ENCODE data around the gene TM4SF1.

TM4SF1 gene

GRCh38 chr3:149419816-149420215 lies 42.4 kb upstream of the TM4SF1 start:
- H3K23ac ChIP-seq (ENCODE audit: low read length in 2 of 2): no peak overlapping the region
- DNase-seq: no peak
- no peak overlapping the region for H3K4me2 ChIP-seq (ENCODE audit: low read length, poor library complexity, severe bottlenecking)
- no peaks in the 10 kb centered on the region for H3K79me1 ChIP-seq (replicated peaks; ENCODE audit: low read length, poor library complexity, severe bottlenecking)
- H3K18ac ChIP-seq (ENCODE audit: low read depth in 1 of 2, low read length in 2 of 2): no peak overlapping the region
- H3K4ac ChIP-seq (ENCODE audit: low read depth in 1 of 2, low read length in 2 of 2): no peak overlapping the region
- no peak overlapping the region for H2BK120ac ChIP-seq (ENCODE audit: low read depth, low read length)
- no peak overlapping the region for H3K9ac ChIP-seq (ENCODE audit: low read length)
- no peak overlapping the region for H4K8ac ChIP-seq (ENCODE audit: low read length)
- no peak overlapping the region for H3K27ac ChIP-seq (ENCODE audit: low read length, poor library complexity, severe bottlenecking)
- no peak overlapping the region for H3K4me3 ChIP-seq (ENCODE audit: insufficient read depth in 1 of 2, low read depth in 1 of 2, low read length in 2 of 2)
- no peak overlapping the region for H2AK5ac ChIP-seq (ENCODE audit: low read length, severe bottlenecking)
- no peak overlapping the region for H2BK5ac ChIP-seq (ENCODE audit: low read depth, low read length, poor library complexity, severe bottlenecking)
- no peak overlapping the region for H2AFZ ChIP-seq (ENCODE audit: low read depth, low read length)
- H3K9me3 ChIP-seq (ENCODE audit: control insufficient read depth, low read length): no peaks in the 10 kb centered on the region
- H2BK15ac ChIP-seq (ENCODE audit: low read depth, poor library complexity, severe bottlenecking): no peak overlapping the region
- H3K4me1 ChIP-seq (ENCODE audit: control insufficient read depth, insufficient read depth, low read depth, low read length): no peaks in the 10 kb centered on the region
- no peak overlapping the region for H3K14ac ChIP-seq (ENCODE audit: low read length in 2 of 2)
- no peak overlapping the region for H2BK12ac ChIP-seq (ENCODE audit: low read length in 2 of 2)
- no peaks in the 10 kb centered on the region for H3K27me3 ChIP-seq (ENCODE audit: control insufficient read depth in 1 of 2, insufficient read depth in 1 of 2, low read length in 2 of 2)
- 98% methylated on average over 4 of the region's 4 CpGs for WGBS
- no peaks in the 10 kb centered on the region for H3K36me3 ChIP-seq (ENCODE audit: control insufficient read depth in 1 of 2, insufficient read depth in 2 of 2, low read depth in 1 of 2, low read length in 2 of 2)
- H4K91ac ChIP-seq (ENCODE audit: low read length): no peak overlapping the region

DNA sequence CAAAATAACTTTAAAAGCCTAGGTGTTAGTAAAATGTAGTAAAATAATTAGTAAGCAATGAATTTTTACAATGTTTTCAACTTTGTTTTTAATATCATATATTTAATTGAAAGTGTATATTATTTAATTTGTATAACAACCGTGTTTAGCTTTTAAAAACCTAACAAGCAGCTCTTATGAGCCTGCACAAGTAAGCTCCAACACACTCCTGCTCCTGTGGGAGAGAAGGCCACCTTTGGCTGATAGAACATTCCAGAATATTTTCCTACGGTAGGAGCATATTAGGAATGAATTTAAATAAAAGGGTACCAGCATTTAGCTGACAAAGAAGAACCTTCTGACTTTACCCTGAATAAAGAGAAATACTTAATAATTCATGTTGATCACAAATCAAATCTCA lies 40.3 kb upstream of the TM4SF1 start:
- H3K4me2 ChIP-seq (ENCODE audit: low read length, poor library complexity, severe bottlenecking): no peak overlapping the region
- H3K14ac ChIP-seq (ENCODE audit: low read length in 2 of 2): no peak overlapping the region
- H2AFZ ChIP-seq (ENCODE audit: low read depth, low read length): no peak overlapping the region
- no peak overlapping the region for H3K4ac ChIP-seq (ENCODE audit: low read depth in 1 of 2, low read length in 2 of 2)
- no peak overlapping the region for H2BK15ac ChIP-seq (ENCODE audit: low read depth, poor library complexity, severe bottlenecking)
- H3K18ac ChIP-seq (ENCODE audit: low read depth in 1 of 2, low read length in 2 of 2): no peak overlapping the region
- H4K8ac ChIP-seq (ENCODE audit: low read length): no peak overlapping the region
- no peak for DNase-seq
- no peaks in the 10 kb centered on the region for H3K79me1 ChIP-seq (replicated peaks; ENCODE audit: low read length, poor library complexity, severe bottlenecking)
- H3K36me3 ChIP-seq (ENCODE audit: control insufficient read depth in 1 of 2, insufficient read depth in 2 of 2, low read depth in 1 of 2, low read length in 2 of 2): no peaks in the 10 kb centered on the region
- no peak overlapping the region for H2BK120ac ChIP-seq (ENCODE audit: low read depth, low read length)
- no peak overlapping the region for H2BK5ac ChIP-seq (ENCODE audit: low read depth, low read length, poor library complexity, severe bottlenecking)
- H3K27me3 ChIP-seq (ENCODE audit: control insufficient read depth in 1 of 2, insufficient read depth in 1 of 2, low read length in 2 of 2): no peaks in the 10 kb centered on the region
- no peak overlapping the region for H4K91ac ChIP-seq (ENCODE audit: low read length)
- H3K23ac ChIP-seq (ENCODE audit: low read length in 2 of 2): no peak overlapping the region
- H3K9me3 ChIP-seq (ENCODE audit: control insufficient read depth, low read length): no peaks in the 10 kb centered on the region
- no peak overlapping the region for H2BK12ac ChIP-seq (ENCODE audit: low read length in 2 of 2)
- no peak overlapping the region for H3K9ac ChIP-seq (ENCODE audit: low read length)
- no peak overlapping the region for H3K4me3 ChIP-seq (ENCODE audit: insufficient read depth in 1 of 2, low read depth in 1 of 2, low read length in 2 of 2)
- no peak overlapping the region for H3K27ac ChIP-seq (ENCODE audit: low read length, poor library complexity, severe bottlenecking)
- no peak overlapping the region for H2AK5ac ChIP-seq (ENCODE audit: low read length, severe bottlenecking)
- no CpG with 5 or more reads among the region's 2 CpGs for WGBS
- no peaks in the 10 kb centered on the region for H3K4me1 ChIP-seq (ENCODE audit: control insufficient read depth, insufficient read depth, low read depth, low read length)

DNA sequence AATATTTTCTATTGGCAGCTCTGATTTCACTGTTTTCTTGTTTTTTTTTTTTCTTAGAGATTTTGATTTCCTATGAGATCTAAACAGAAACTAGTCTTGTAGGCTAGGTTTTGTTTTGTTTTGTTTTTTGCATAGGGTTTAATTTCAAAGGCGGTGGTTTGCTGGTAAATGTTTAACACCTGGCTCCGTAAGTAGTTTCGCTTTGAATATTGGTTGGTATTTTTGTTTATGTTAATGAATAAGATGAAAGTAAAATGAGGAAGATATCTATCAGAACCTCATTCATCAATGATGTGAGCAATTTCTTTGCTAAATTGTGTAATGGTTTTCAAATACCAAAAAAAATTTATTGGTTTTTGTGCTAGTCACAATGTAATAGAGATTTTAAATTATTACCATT lies 39.7 kb upstream of the TM4SF1 start:
- Histone ChIP-seq H4K8ac (ENCODE audit: low read length) (no peak overlapping the region), H3K79me1 (replicated peaks; ENCODE audit: low read length, poor library complexity, severe bottlenecking) (no peaks in the 10 kb centered on the region), H3K27ac (ENCODE audit: low read length, poor library complexity, severe bottlenecking) (no peak overlapping the region), H2AFZ (ENCODE audit: low read depth, low read length) (no peak overlapping the region), H3K23ac (ENCODE audit: low read length in 2 of 2) (no peak overlapping the region), H3K4ac (ENCODE audit: low read depth in 1 of 2, low read length in 2 of 2) (no peak overlapping the region), H3K4me3 (ENCODE audit: insufficient read depth in 1 of 2, low read depth in 1 of 2, low read length in 2 of 2) (no peak overlapping the region), H2BK5ac (ENCODE audit: low read depth, low read length, poor library complexity, severe bottlenecking) (no peak overlapping the region), H3K4me1 (ENCODE audit: control insufficient read depth, insufficient read depth, low read depth, low read length) (no peaks in the 10 kb centered on the region), H3K9ac (ENCODE audit: low read length) (no peak overlapping the region), H3K14ac (ENCODE audit: low read length in 2 of 2) (no peak overlapping the region), H4K91ac (ENCODE audit: low read length) (no peak overlapping the region), H3K18ac (ENCODE audit: low read depth in 1 of 2, low read length in 2 of 2) (no peak overlapping the region), H2BK15ac (ENCODE audit: low read depth, poor library complexity, severe bottlenecking) (no peak overlapping the region), H3K27me3 (ENCODE audit: control insufficient read depth in 1 of 2, insufficient read depth in 1 of 2, low read length in 2 of 2) (no peaks in the 10 kb centered on the region), H3K4me2 (ENCODE audit: low read length, poor library complexity, severe bottlenecking) (no peak overlapping the region), H2BK12ac (ENCODE audit: low read length in 2 of 2) (no peak overlapping the region), H2AK5ac (ENCODE audit: low read length, severe bottlenecking) (no peak overlapping the region), H3K36me3 (ENCODE audit: control insufficient read depth in 1 of 2, insufficient read depth in 2 of 2, low read depth in 1 of 2, low read length in 2 of 2) (no peaks in the 10 kb centered on the region), H2BK120ac (ENCODE audit: low read depth, low read length) (no peak overlapping the region), H3K9me3 (ENCODE audit: control insufficient read depth, low read length) (no peaks in the 10 kb centered on the region)
- no peak for DNase-seq
- WGBS: 97% methylated on average over 3 of the region's 3 CpGs

DNA sequence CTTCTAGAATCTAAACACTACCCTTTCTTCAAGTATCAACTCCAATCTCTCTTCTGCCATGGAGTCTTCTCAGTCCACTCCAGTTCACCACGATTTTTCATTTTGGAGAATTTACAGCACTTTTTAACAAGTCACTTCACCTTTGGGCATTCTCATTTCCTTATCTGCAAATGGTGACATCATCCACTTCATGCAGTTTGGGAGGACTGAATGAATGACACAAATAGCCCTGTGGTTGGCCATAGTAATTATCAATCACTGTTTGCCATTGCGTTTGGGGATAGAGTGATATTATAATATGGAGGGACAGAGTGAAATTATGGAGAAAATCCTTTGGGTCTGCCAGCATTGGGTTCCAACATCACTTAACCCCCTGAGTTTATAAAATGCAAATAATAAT lies 38.0 kb upstream of the TM4SF1 start:
- WGBS: 84% methylated on average over 2 of the region's 2 CpGs
- Histone ChIP-seq H3K36me3 (ENCODE audit: control insufficient read depth in 1 of 2, insufficient read depth in 2 of 2, low read depth in 1 of 2, low read length in 2 of 2) (no peaks in the 10 kb centered on the region), H3K4ac (ENCODE audit: low read depth in 1 of 2, low read length in 2 of 2) (no peak overlapping the region)

More for the DNA sequence above, 38.0 kb upstream of the TM4SF1 start:
- Histone ChIP-seq H3K14ac (ENCODE audit: low read length in 2 of 2) (no peak overlapping the region), H3K23ac (ENCODE audit: low read length in 2 of 2) (no peak overlapping the region), H2AK5ac (ENCODE audit: low read length, severe bottlenecking) (no peak overlapping the region), H3K4me1 (ENCODE audit: control insufficient read depth, insufficient read depth, low read depth, low read length) (no peaks in the 10 kb centered on the region), H3K18ac (ENCODE audit: low read depth in 1 of 2, low read length in 2 of 2) (no peak overlapping the region), H2AFZ (ENCODE audit: low read depth, low read length) (no peak overlapping the region), H2BK120ac (ENCODE audit: low read depth, low read length) (peak overlapping the region; percentile 64), H3K4me3 (ENCODE audit: insufficient read depth in 1 of 2, low read depth in 1 of 2, low read length in 2 of 2) (no peak overlapping the region), H3K9me3 (ENCODE audit: control insufficient read depth, low read length) (no peaks in the 10 kb centered on the region), H3K79me1 (replicated peaks; ENCODE audit: low read length, poor library complexity, severe bottlenecking) (no peaks in the 10 kb centered on the region), H3K4me2 (ENCODE audit: low read length, poor library complexity, severe bottlenecking) (no peak overlapping the region), H4K91ac (ENCODE audit: low read length) (no peak overlapping the region), H2BK5ac (ENCODE audit: low read depth, low read length, poor library complexity, severe bottlenecking) (no peak overlapping the region), H2BK12ac (ENCODE audit: low read length in 2 of 2) (no peak overlapping the region), H3K27me3 (ENCODE audit: control insufficient read depth in 1 of 2, insufficient read depth in 1 of 2, low read length in 2 of 2) (no peaks in the 10 kb centered on the region), H3K27ac (ENCODE audit: low read length, poor library complexity, severe bottlenecking) (no peak overlapping the region), H4K8ac (ENCODE audit: low read length) (no peak overlapping the region), H3K9ac (ENCODE audit: low read length) (no peak overlapping the region), H2BK15ac (ENCODE audit: low read depth, poor library complexity, severe bottlenecking) (no peak overlapping the region)
- DNase-seq: peak; percentile 21

All from mesenchymal stem cell (in vitro differentiated cells and primary cell).